GM18499 (cell line): ENCODE results near the gene REN.

Experiments used
- ATAC-seq: cut with Tn5 transposase; IDR thresholded peaks from one replicate; pipeline ENCODE4 v1.9.1; 2021; ENCODE audit warnings: moderate number of reproducible peaks; ENCODE audit not compliant: insufficient read depth, unreplicated experiment

Gene REN

GRCh38 chr1:204139952-204140351 lies 26.2 kb downstream of the REN start:
- ATAC-seq: no peak

GRCh38 chr1:204139088-204139487 lies 27.0 kb downstream of the REN start:
- ATAC-seq: no peak

GRCh38 chr1:204136814-204137213 lies 29.3 kb downstream of the REN start:
- ATAC-seq: no peak

- ATAC-seq: no peak
Measured at GRCh38 chr1:204134103-204134502, 32.0 kb downstream of the REN start.

GRCh38 chr1:204132718-204133117 lies 33.4 kb downstream of the REN start:
- no peak for ATAC-seq

GRCh38 chr1:204131978-204132377 lies 34.2 kb downstream of the REN start:
- ATAC-seq: no peak

GRCh38 chr1:204130981-204131892 lies 34.9 kb downstream of the REN start:
- no peak for ATAC-seq

GRCh38 chr1:204130178-204130577 lies 36.0 kb downstream of the REN start:
- ATAC-seq: no peak

GRCh38 chr1:204128964-204129896 lies 36.9 kb downstream of the REN start:
- ATAC-seq: no peak

GRCh38 chr1:204128464-204128963 lies 37.6 kb downstream of the REN start:
- no peak for ATAC-seq

GRCh38 chr1:204127597-204128242 lies 38.4 kb downstream of the REN start:
- no peak for ATAC-seq

- ATAC-seq: no peak
Measured at GRCh38 chr1:204126956-204127355, 39.2 kb downstream of the REN start.

GRCh38 chr1:204126386-204126785 lies 39.8 kb downstream of the REN start:
- ATAC-seq: no peak

- ATAC-seq: no peak
Measured at GRCh38 chr1:204125759-204126351, 40.3 kb downstream of the REN start.

GRCh38 chr1:204124639-204125038 lies 41.5 kb downstream of the REN start:
- no peak for ATAC-seq

- no peak for ATAC-seq
Measured at GRCh38 chr1:204123376-204123775, 42.8 kb downstream of the REN start.

GRCh38 chr1:204121840-204122555 lies 44.1 kb downstream of the REN start:
- ATAC-seq: no peak

- no peak for ATAC-seq
Measured at GRCh38 chr1:204116539-204116938, 49.6 kb downstream of the REN start.

- ATAC-seq: no peak
Measured at GRCh38 chr1:204115116-204115515, 51.0 kb downstream of the REN start.
